Effector memory CD4-positive, alpha-beta T cell (primary cell): ENCODE measurements around the gene BPHL.
"Not testable (repeated sequence)": the region's sequence is repeated elsewhere in the genome, so short reads cannot be mapped to it uniquely, and the experiment has no call there.

Experiments
- DNase-seq, 3 donors: peaks; one replicate each; pipeline ENCODE4 v3.0.0-alpha.2; 2020
- H3K27ac ChIP-seq: 2 replicates; pipeline ENCODE4 v1.7.0; 2013; ENCODE audit warnings: mild to moderate bottlenecking, low read length, moderate library complexity; ENCODE audit not compliant: insufficient read depth, poor library complexity, severe bottlenecking
- H3K27me3 ChIP-seq: replicated peaks from 2 replicates; pipeline ENCODE4 v1.7.0; 2013; ENCODE audit warnings: mild to moderate bottlenecking, low read length; ENCODE audit not compliant: insufficient read depth, control insufficient read depth, poor library complexity, severe bottlenecking
- H3K36me3 ChIP-seq: 2 replicates; pipeline ENCODE4 v1.7.0; 2013; ENCODE audit warnings: mild to moderate bottlenecking, low read length, moderate library complexity; ENCODE audit not compliant: control insufficient read depth, insufficient read depth
- H3K4me1 ChIP-seq: 2 replicates; pipeline ENCODE4 v1.7.0; 2013; ENCODE audit warnings: low read length, mild to moderate bottlenecking; ENCODE audit not compliant: control insufficient read depth, insufficient read depth, poor library complexity, severe bottlenecking
- H3K4me3 ChIP-seq: 2 replicates; pipeline ENCODE4 v1.7.0; 2013; ENCODE audit warnings: low read length, low read depth, mild to moderate bottlenecking; ENCODE audit not compliant: insufficient read depth, poor library complexity, severe bottlenecking
- H3K9me3 ChIP-seq: 2 replicates; pipeline ENCODE4 v1.7.0; 2013; ENCODE audit warnings: mild to moderate bottlenecking, low read length, moderate library complexity; ENCODE audit not compliant: control insufficient read depth

Gene BPHL

DNA sequence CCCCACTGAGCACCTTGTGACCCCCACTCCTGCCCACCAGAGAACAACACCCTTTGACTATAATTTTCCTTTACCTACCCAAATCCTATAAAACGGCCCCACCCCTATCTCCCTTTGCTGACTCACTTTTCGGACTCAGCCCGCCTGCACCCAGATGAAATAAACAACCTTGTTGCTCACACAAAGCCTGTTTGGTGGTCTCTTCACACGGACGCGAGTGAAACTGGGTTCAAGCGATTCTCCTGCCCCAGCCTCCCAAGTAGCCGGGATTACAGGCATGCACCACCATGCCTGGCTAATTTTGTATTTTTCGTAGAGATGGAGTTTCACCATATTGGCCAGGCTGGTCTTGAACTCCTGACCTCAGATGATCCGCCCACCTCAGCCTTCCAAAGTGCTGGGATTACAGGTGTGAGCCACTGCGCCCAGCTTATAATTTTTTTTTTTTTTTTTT lies 55.2 kb downstream of the BPHL start:
- H3K4me3 ChIP-seq, H3K36me3 ChIP-seq, H3K9me3 ChIP-seq, H3K4me1 ChIP-seq, DNase-seq, H3K27me3 ChIP-seq, H3K27ac ChIP-seq: not testable (repeated sequence)

- Histone ChIP-seq H3K27me3 (no peaks in the 10 kb centered on the region), H3K4me1 (no peaks in the 10 kb centered on the region), H3K4me3 (no peak overlapping the region), H3K36me3 (no peaks in the 10 kb centered on the region), H3K9me3 (no peaks in the 10 kb centered on the region), H3K27ac (no peak overlapping the region)
- no peak for DNase-seq
Measured at GRCh38 chr6:3175715-3176402, 57.3 kb downstream of the BPHL start.

- no peaks in the 10 kb centered on the region for H3K27me3 ChIP-seq
- no peak overlapping the region for H3K27ac ChIP-seq
- no peaks in the 10 kb centered on the region for H3K36me3 ChIP-seq
- DNase-seq = no peak
- H3K9me3 ChIP-seq = no peaks in the 10 kb centered on the region
- no peak overlapping the region for H3K4me3 ChIP-seq
- H3K4me1 ChIP-seq = no peaks in the 10 kb centered on the region
Measured at GRCh38 chr6:3176562-3177355, 58.2 kb downstream of the BPHL start.

GRCh38 chr6:3178666-3179065 lies 60.2 kb downstream of the BPHL start:
- not testable (repeated sequence) for H3K27me3 ChIP-seq, H3K9me3 ChIP-seq, DNase-seq, H3K4me3 ChIP-seq, H3K36me3 ChIP-seq, H3K4me1 ChIP-seq, H3K27ac ChIP-seq

DNA sequence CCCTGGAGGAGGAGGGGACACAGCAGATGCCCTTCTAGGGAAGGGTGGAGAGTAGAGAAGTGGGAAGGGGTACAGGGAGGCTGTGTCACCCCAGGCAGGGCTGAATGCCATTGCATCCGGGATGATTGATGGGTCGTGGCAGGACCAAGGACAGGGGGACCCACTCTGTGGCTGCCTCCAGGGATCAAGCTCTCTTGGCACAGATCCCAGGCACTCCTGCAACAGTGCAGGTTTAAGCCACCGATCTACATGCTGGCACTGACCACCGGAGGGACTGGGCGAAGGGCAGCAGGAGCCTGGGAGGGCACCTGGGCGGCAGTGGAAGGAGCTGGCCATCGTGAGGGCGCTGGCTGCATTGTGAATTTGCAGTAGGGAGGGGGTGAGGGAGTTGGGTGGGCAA lies 61.4 kb downstream of the BPHL start:
- not testable (repeated sequence) for H3K27me3 ChIP-seq, DNase-seq, H3K4me1 ChIP-seq, H3K36me3 ChIP-seq, H3K9me3 ChIP-seq, H3K27ac ChIP-seq, H3K4me3 ChIP-seq

- no peak for DNase-seq
- Histone ChIP-seq H3K27me3 (no peaks in the 10 kb centered on the region), H3K27ac (no peak overlapping the region), H3K36me3 (no peaks in the 10 kb centered on the region), H3K9me3 (no peaks in the 10 kb centered on the region), H3K4me1 (no peaks in the 10 kb centered on the region), H3K4me3 (no peak overlapping the region)
Measured at GRCh38 chr6:3181105-3181504, 62.6 kb downstream of the BPHL start.

- Histone ChIP-seq H3K9me3 (no peaks in the 10 kb centered on the region), H3K27me3 (no peaks in the 10 kb centered on the region), H3K27ac (no peak overlapping the region), H3K36me3 (no peaks in the 10 kb centered on the region), H3K4me3 (no peak overlapping the region), H3K4me1 (no peaks in the 10 kb centered on the region)
- DNase-seq = no peak
Measured at GRCh38 chr6:3183066-3183465, 64.6 kb downstream of the BPHL start.

DNA sequence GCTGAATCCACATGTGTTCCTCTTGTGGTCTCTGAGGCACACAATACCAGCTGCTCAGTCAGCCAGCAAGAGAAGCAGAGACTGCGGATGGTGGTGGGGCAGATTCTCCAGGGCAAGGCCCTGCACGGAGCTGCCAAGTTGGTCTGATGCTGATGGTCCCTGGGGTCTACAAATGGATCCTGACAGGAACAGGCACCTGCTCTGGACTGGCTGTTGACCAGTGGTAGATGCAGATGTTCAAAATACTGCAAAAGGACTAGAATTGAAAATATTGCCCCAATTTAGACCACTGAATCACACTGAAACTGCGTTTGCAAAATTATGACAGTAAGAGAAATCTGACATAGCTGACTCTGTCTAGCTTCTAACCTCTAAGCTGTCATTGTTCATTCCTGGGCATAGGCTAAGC lies 68.5 kb downstream of the BPHL start:
- no peaks in the 10 kb centered on the region for H3K9me3 ChIP-seq
- no peak overlapping the region for H3K4me3 ChIP-seq
- no peaks in the 10 kb centered on the region for H3K36me3 ChIP-seq
- H3K4me1 ChIP-seq = no peaks in the 10 kb centered on the region
- H3K27me3 ChIP-seq = no peaks in the 10 kb centered on the region
- H3K27ac ChIP-seq = no peak overlapping the region
- no peak for DNase-seq

GRCh38 chr6:3188262-3188661 lies 69.8 kb downstream of the BPHL start:
- Histone ChIP-seq H3K4me3 (no peak overlapping the region), H3K4me1 (no peaks in the 10 kb centered on the region), H3K27ac (no peak overlapping the region), H3K9me3 (no peaks in the 10 kb centered on the region), H3K27me3 (no peaks in the 10 kb centered on the region), H3K36me3 (no peaks in the 10 kb centered on the region)
- DNase-seq = no peak

GRCh38 chr6:3189192-3189591 lies 70.7 kb downstream of the BPHL start:
- not testable (repeated sequence) for H3K27me3 ChIP-seq, H3K36me3 ChIP-seq, H3K4me1 ChIP-seq, DNase-seq, H3K9me3 ChIP-seq, H3K4me3 ChIP-seq, H3K27ac ChIP-seq
